Activated CD4-positive, alpha-beta memory T cell treated with anti-CD3 and anti-CD28 coated beads for 36 hours (primary cell): Measurements from ENCODE around the gene DNAJC1. TPM values are rescaled to one million over a fixed set of nuclear protein-coding genes. Genes with fewer than 3 reads are reported as not detected.
"Not testable (repeated sequence)": the region's sequence is repeated elsewhere in the genome, so short reads cannot be mapped to it uniquely, and the experiment has no call there.

ENCODE experiments used
- CTCF ChIA-PET: fragments of 350-600 bp; sonication (Branson Sonifier 250); formaldehyde crosslinking; loops from one replicate; lab custom pipeline; 2021; ENCODE audit warnings: antibody characterized with exemption, inconsistent platforms; lab: Charles Lee
- POLR2A ChIA-PET: fragments of 350-600 bp; sonication (Branson Sonifier 250); formaldehyde crosslinking; loops from one replicate; lab custom pipeline; 2021; ENCODE audit warnings: antibody characterized with exemption; lab: Charles Lee
- DNase-seq: peaks from one replicate; pipeline ENCODE4 v3.0.0-alpha.2; 2020
- H3K27ac Mint-ChIP-seq: one replicate; pipeline ENCODE4 v1.8.0; 2021; ENCODE audit warnings: mixed read lengths
- H3K27me3 Mint-ChIP-seq: one replicate; pipeline ENCODE4 v1.8.0; 2021; ENCODE audit warnings: mixed read lengths
- H3K36me3 Mint-ChIP-seq: one replicate; pipeline ENCODE4 v1.8.0; 2021; ENCODE audit warnings: mixed read lengths
- H3K4me1 Mint-ChIP-seq: one replicate; pipeline ENCODE4 v1.8.0; 2021; ENCODE audit warnings: low read depth, mixed read lengths
- H3K4me3 Mint-ChIP-seq: one replicate; pipeline ENCODE4 v1.8.0; 2021; ENCODE audit warnings: mild to moderate bottlenecking, mixed read lengths
- H3K9me3 Mint-ChIP-seq: one replicate; pipeline ENCODE4 v1.8.0; 2021; ENCODE audit warnings: mixed read lengths
- intact Hi-C: fragments of 100-400 bp; cut with micrococcal nuclease; formaldehyde crosslinking; loops from one replicate; pipeline ENCODE4 v1.15.1; 2023
- total RNA-seq, 2 experiments: library from RNA; stranded (reverse); gene quantifications; one replicate each; pipeline ENCODE4 v1.2.3, GENCODE V29; 2021

DNAJC1 gene
- total RNA-seq, 2 experiments from 2014 or later = 24.0 to 24.8 TPM

GRCh38 chr10:21728618-21729017, 274.9 kb downstream of the DNAJC1 start:
- CTCF ChIA-PET = interaction anchor here (5.4 kb wide), 1 partner anchor 233 kb away, joined by 43 read pairs; no protein-coding TSS in a partner anchor
- intact Hi-C loops = no loop called here
- POLR2A ChIA-PET = no interaction called here
- no peaks in the 10 kb centered on the region for H3K27me3 Mint-ChIP-seq
- DNase-seq = no peak
- H3K36me3 Mint-ChIP-seq = peaks cover 18% of the 10 kb centered on the region
- H3K9me3 Mint-ChIP-seq = no peaks in the 10 kb centered on the region
- H3K27ac Mint-ChIP-seq = no peak overlapping the region
- H3K4me3 Mint-ChIP-seq = no peak overlapping the region
- H3K4me1 Mint-ChIP-seq = peaks cover 24% of the 10 kb centered on the region

- Mint-ChIP-seq H3K27me3 (no peaks in the 10 kb centered on the region), H3K4me1 (peaks cover 25% of the 10 kb centered on the region), H3K27ac (no peak overlapping the region), H3K9me3 (no peaks in the 10 kb centered on the region), H3K4me3 (no peak overlapping the region), H3K36me3 (peaks cover 18% of the 10 kb centered on the region)
- intact Hi-C loops = no loop called here
- POLR2A ChIA-PET = no interaction called here
- no peak for DNase-seq
- CTCF ChIA-PET = no interaction called here
Observed at GRCh38 chr10:21727452-21728168, 275.9 kb downstream of the DNAJC1 start.

- ChIA-PET POLR2A (no interaction called here), CTCF (no interaction called here)
- Mint-ChIP-seq H3K36me3 (peaks cover 18% of the 10 kb centered on the region), H3K27me3 (no peaks in the 10 kb centered on the region), H3K4me3 (no peak overlapping the region), H3K9me3 (no peaks in the 10 kb centered on the region), H3K4me1 (peaks cover 26% of the 10 kb centered on the region), H3K27ac (no peak overlapping the region)
- no peak for DNase-seq
- intact Hi-C loops = no loop called here
Observed at GRCh38 chr10:21726601-21727225, 276.8 kb downstream of the DNAJC1 start.

- Mint-ChIP-seq H3K4me3 (no peak overlapping the region), H3K27ac (no peak overlapping the region), H3K9me3 (no peaks in the 10 kb centered on the region), H3K36me3 (peaks cover 18% of the 10 kb centered on the region), H3K27me3 (no peaks in the 10 kb centered on the region), H3K4me1 (peaks cover 31% of the 10 kb centered on the region)
- DNase-seq = peak; percentile 55
- intact Hi-C loops = no loop called here
- POLR2A ChIA-PET = no interaction called here
- CTCF ChIA-PET = no interaction called here
Observed at GRCh38 chr10:21724687-21725367, 278.7 kb downstream of the DNAJC1 start.

- POLR2A ChIA-PET = no interaction called here
- Mint-ChIP-seq H3K4me1 (peaks cover 34% of the 10 kb centered on the region), H3K36me3 (peaks cover 15% of the 10 kb centered on the region), H3K27ac (no peak overlapping the region), H3K27me3 (no peaks in the 10 kb centered on the region), H3K4me3 (no peak overlapping the region), H3K9me3 (no peaks in the 10 kb centered on the region)
- intact Hi-C loops = no loop called here
- CTCF ChIA-PET = interaction anchor here (0.6 kb wide), 2 partner anchors 17 to 28 kb away, joined by 3 read pairs; no protein-coding TSS in a partner anchor
- no peak for DNase-seq
Observed at GRCh38 chr10:21724020-21724589, 279.4 kb downstream of the DNAJC1 start.

GRCh38 chr10:21722209-21722608, 281.3 kb downstream of the DNAJC1 start:
- Mint-ChIP-seq H3K27ac (no peak overlapping the region), H3K27me3 (no peaks in the 10 kb centered on the region), H3K36me3 (peaks cover 15% of the 10 kb centered on the region), H3K9me3 (no peaks in the 10 kb centered on the region), H3K4me3 (no peak overlapping the region), H3K4me1 (peaks cover 28% of the 10 kb centered on the region)
- intact Hi-C loops = no loop called here
- POLR2A ChIA-PET = no interaction called here
- no peak for DNase-seq
- CTCF ChIA-PET = no interaction called here

- POLR2A ChIA-PET = no interaction called here
- no peak overlapping the region for H3K27ac Mint-ChIP-seq
- no peak overlapping the region for H3K4me3 Mint-ChIP-seq
- DNase-seq = no peak
- intact Hi-C loops = no loop called here
- H3K4me1 Mint-ChIP-seq = peaks cover 24% of the 10 kb centered on the region
- no peaks in the 10 kb centered on the region for H3K9me3 Mint-ChIP-seq
- no peaks in the 10 kb centered on the region for H3K27me3 Mint-ChIP-seq
- CTCF ChIA-PET = interaction anchor here (2.3 kb wide), 1 partner anchor 12 kb away, joined by 9 read pairs; no protein-coding TSS in a partner anchor
- H3K36me3 Mint-ChIP-seq = peaks cover 12% of the 10 kb centered on the region
Observed at GRCh38 chr10:21721000-21721665, 282.4 kb downstream of the DNAJC1 start.

GRCh38 chr10:21720090-21720489, 283.4 kb downstream of the DNAJC1 start:
- no peaks in the 10 kb centered on the region for H3K27me3 Mint-ChIP-seq
- no peak overlapping the region for H3K27ac Mint-ChIP-seq
- no peak overlapping the region for H3K4me3 Mint-ChIP-seq
- DNase-seq = no peak
- no peaks in the 10 kb centered on the region for H3K9me3 Mint-ChIP-seq
- ChIA-PET POLR2A (no interaction called here), CTCF (interaction anchor here (0.6 to 2.3 kb wide), 2 partner anchors 13 to 79 kb away, joined by 3 to 9 read pairs; no protein-coding TSS in a partner anchor)
- peaks cover 23% of the 10 kb centered on the region for H3K4me1 Mint-ChIP-seq
- peaks cover 15% of the 10 kb centered on the region for H3K36me3 Mint-ChIP-seq
- intact Hi-C loops = no loop called here

GRCh38 chr10:21719502-21719901, 284.0 kb downstream of the DNAJC1 start:
- POLR2A ChIA-PET = no interaction called here
- no peak overlapping the region for H3K27ac Mint-ChIP-seq
- no peak for DNase-seq
- H3K4me1 Mint-ChIP-seq = peaks cover 17% of the 10 kb centered on the region
- no peak overlapping the region for H3K4me3 Mint-ChIP-seq
- no peaks in the 10 kb centered on the region for H3K27me3 Mint-ChIP-seq
- peaks cover 15% of the 10 kb centered on the region for H3K36me3 Mint-ChIP-seq
- CTCF ChIA-PET = interaction anchor here (2.3 kb wide), 1 partner anchor 13 kb away, joined by 9 read pairs; no protein-coding TSS in a partner anchor
- intact Hi-C loops = no loop called here
- H3K9me3 Mint-ChIP-seq = no peaks in the 10 kb centered on the region

GRCh38 chr10:21717437-21718054, 286.0 kb downstream of the DNAJC1 start:
- H3K9me3 Mint-ChIP-seq, POLR2A ChIA-PET, CTCF ChIA-PET, intact Hi-C loops, DNase-seq, H3K27ac Mint-ChIP-seq, H3K4me3 Mint-ChIP-seq, H3K27me3 Mint-ChIP-seq: not testable (repeated sequence)
- Mint-ChIP-seq H3K36me3 (peaks cover 22% of the 10 kb centered on the region), H3K4me1 (peaks cover 11% of the 10 kb centered on the region)

- DNase-seq = no peak
- Mint-ChIP-seq H3K4me1 (peaks cover 15% of the 10 kb centered on the region), H3K27me3 (no peaks in the 10 kb centered on the region), H3K9me3 (no peaks in the 10 kb centered on the region), H3K27ac (no peak overlapping the region), H3K36me3 (peaks cover 22% of the 10 kb centered on the region), H3K4me3 (no peak overlapping the region)
- ChIA-PET CTCF (no interaction called here), POLR2A (no interaction called here)
- intact Hi-C loops = no loop called here
Observed at GRCh38 chr10:21715531-21716195, 287.9 kb downstream of the DNAJC1 start.
